Stimulated activated CD8-positive, alpha-beta memory T cell treated with anti-CD3 and anti-CD28 coated beads, Interleukin-7, amount 100 ng/mL, for 1 hour (primary cell): Measurements from ENCODE around the gene FBLN1.
"Not testable (repeated sequence)": the region's sequence is repeated elsewhere in the genome, so short reads cannot be mapped to it uniquely, and the experiment has no call there.

Experiments
- DNase-seq, 2 donors: peaks; one replicate each; pipeline ENCODE4 v3.0.0-alpha.2; 2020; ENCODE audit warnings: low read depth in 2 of 2

FBLN1 gene

DNA sequence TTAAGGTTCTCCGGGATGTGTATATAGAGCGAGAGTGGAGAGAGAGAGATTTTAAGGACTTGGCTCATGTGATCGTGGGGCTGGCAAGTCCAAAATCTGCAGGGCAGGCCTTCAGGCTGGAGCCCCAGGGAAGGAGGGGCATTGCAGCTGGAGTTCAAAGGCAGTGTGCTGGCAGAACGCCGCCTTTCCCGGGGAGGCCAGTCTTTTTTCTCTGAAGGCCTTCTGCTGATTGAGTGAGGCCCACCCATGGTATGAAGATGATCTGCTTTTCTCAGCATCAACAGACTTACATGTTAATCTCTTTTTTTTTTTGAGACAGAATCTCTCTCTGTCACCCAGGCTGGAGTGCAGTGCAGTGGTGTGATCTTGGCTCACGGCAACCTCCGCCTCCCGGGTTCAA is 25.4 kb downstream of the FBLN1 start:
- no peak for DNase-seq

- DNase-seq = no peak
Measured at GRCh38 chr22:45529105-45529504, 26.4 kb downstream of the FBLN1 start.

DNA sequence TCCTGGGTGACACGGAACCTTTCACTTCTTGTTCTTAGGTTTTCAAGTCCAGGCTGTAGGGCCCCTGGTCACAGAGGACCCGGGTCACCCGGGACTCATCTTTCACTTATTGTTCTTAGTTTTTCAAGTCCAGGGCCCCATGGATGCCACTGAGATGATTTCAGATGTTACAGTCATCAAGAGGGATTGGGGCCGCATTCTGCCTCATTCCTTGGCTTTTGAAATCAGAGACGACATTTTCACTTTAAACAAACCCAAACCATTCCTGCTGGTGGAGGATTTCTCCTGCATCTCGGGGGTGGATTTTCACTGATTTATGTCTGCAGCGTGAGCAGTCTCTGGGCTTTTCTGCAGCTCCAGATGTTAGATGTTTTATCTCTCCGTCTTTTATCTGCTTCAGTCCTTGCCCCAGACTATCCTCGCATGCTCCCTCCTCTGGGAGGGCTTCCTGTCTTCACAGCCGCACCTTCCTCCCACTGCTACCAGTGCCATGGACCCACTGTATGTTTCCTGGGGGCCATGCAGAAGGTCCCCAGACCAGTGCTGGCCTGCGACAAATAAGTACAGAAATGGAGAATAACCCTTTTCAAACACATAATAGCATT is 27.4 kb downstream of the FBLN1 start:
- DNase-seq = no peak

GRCh38 chr22:45531441-45532234 is 29.0 kb downstream of the FBLN1 start:
- DNase-seq = no peak

GRCh38 chr22:45532235-45532631 is 29.6 kb downstream of the FBLN1 start:
- DNase-seq = no peak

DNA sequence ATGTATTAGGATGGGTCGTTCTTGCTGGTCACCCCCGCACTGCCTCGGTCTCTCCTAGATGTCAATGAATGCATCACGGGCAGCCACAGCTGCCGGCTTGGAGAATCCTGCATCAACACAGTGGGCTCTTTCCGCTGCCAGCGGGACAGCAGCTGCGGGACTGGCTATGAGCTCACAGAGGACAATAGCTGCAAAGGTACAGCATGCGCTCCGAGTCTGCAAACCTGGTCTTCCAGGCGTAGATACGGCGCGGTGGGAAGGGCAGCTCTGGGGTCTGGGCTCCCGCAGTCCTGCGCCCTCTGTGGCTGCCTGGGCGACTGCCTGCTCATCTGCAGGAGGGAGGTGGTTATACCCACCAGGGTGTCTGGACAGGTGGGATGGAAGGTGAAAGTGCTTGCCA is 31.0 kb downstream of the FBLN1 start:
- DNase-seq = no peak

- DNase-seq = no peak
Measured at GRCh38 chr22:45534339-45535192, 31.9 kb downstream of the FBLN1 start.

DNA sequence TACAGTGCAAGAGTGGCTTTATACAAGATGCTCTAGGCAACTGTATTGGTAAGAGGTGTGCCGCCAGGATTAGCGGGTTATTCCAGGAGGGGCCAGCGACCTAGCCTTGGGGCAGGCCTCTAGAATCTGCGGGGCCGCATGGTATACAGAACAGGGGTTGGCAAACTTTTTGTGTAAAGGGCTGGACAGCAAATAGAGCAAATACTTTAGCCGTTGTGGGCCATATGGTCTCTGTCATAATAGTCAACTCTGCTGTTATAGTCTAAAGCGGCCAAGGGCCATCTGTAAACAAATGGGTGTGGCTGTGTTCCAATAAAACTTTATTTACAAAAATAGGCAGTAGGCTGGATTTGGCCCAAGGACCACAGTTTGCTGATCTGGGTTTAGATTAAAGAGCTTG is 32.6 kb downstream of the FBLN1 start:
- DNase-seq = no peak

DNA sequence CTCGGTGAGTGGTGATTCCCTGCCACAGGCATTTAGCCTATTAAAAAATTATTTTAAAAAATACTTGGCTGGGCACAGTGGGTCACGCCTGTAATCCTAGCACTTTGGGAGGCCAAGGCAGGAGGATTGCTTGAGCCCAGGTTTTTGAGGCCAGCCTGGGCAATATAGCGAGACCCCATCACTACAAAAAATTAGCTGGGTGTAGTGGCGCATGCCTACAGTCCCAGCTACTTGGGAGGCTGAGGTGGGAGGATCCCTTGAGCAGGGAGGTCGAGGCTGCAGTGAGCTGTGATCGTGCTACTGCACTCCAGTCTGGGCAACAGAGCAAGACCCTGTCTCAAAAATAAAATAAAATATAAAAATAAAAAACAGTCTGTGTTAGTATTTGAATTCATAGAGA is 33.2 kb downstream of the FBLN1 start:
- not testable (repeated sequence) for DNase-seq

DNA sequence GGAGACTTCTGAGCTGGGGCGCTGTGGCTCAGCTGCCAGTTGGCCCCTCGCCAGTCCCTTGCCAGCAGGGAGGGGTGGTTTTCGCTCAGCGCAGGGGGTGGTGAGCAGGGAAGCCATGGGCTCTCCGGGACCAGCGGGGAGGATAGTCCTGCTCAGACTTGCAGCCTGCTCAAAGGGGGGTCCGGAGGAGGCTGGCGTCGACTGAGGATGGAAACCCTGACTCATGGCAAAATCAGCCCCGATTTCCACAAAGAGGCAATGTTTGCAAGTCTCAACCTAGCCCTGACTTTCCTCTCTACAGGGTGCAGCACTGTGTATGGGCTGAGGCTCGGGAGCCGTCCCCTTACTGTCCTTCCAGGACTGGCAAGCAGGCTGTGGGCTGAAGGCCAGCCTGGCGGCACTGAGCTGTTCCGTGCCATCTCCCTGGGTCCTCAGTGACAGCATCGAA is 35.1 kb downstream of the FBLN1 start:
- DNase-seq = no peak

GRCh38 chr22:45538281-45538680 is 35.6 kb downstream of the FBLN1 start:
- DNase-seq = no peak

- DNase-seq = no peak
Measured at GRCh38 chr22:45540122-45540521, 37.4 kb downstream of the FBLN1 start.

DNA sequence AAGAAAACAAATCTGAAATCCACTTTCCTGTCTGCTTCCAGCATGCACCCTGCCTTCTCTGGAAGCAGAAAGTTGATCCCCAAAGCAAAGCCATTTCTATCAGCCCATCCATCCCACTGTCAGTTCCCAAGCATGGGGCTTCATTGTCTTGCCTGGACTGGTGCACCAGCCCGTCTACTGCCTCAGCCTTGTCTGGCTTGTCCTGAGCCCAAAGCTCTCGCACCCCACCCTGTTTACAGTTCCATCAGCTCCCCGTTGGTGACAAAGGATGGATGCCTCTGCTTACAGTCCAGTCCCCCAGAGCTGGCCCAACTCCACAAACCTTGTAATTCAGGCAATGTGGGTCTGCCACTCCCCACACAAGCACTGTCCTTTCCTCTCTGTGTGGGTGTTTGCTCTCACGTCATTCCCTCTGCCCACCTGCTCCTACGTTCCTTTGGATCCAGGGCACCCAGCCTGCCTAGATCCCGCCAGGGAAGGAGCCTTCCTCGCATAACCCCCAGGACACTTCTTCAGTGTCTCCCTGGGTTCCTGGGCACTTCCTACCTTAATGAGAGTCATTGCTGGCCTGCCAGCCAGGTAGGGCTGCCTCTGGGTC is 38.8 kb downstream of the FBLN1 start:
- DNase-seq = no peak

GRCh38 chr22:45542001-45542520 is 39.4 kb downstream of the FBLN1 start:
- no peak for DNase-seq

DNA sequence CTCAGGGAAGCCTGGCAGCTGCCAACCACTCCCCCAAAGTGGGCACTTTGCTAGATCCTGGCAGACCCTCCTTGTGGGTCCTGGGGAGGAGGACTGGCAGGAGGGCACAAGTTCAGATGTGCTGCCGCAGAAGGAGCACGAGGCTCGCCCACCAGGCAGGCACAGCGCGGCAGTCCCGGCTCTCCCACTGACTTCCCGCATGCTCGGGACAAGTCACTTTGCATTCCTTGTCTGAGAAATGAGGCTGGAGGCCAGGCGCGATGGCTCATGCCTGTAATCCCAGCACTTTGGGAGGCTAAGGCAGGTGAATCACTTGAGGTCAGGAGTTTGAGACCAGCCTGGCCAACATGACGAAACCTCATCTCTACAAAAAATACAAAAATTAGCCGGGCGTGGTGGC is 40.1 kb downstream of the FBLN1 start:
- not testable (repeated sequence) for DNase-seq

- DNase-seq = no peak
Measured at GRCh38 chr22:45543243-45543642, 40.6 kb downstream of the FBLN1 start.

- no peak for DNase-seq
Measured at GRCh38 chr22:45544588-45545170, 42.0 kb downstream of the FBLN1 start.

DNA sequence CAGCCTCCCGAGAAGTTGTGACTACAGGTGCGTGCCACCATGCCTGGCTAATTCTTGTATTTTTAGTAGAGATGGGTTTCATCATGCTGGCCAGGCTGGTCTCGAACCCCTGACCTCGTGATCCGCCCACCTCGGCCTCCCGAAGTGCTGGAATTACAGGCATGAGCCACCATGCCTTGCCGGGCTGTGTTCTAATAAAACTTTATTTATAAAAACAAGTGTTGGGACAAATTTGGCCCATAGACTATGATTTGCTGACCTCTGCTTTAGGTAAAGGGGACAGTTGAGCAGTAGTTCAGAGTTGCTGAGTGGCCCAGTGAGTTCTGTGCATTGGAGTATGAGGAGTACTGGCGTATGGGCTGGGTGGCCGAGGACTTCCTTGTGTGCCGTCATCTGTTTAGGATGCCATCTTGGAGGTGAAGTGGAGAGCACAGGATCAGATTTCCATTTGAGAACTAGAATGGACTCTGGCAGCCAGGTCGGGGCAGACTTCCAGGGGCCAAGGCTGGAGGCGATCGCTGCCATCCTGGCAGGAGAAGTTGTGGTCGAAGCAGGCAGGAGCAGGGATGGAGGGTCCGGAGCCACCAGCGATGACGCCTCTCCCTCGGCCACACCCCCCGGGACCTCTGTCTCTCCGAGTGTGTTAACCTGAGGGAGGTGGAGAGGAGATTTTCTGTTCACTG is 43.8 kb downstream of the FBLN1 start:
- DNase-seq = no peak

GRCh38 chr22:45547016-45547345 is 44.3 kb downstream of the FBLN1 start:
- no peak for DNase-seq

GRCh38 chr22:45547731-45548130 is 45.0 kb downstream of the FBLN1 start:
- DNase-seq = no peak

DNA sequence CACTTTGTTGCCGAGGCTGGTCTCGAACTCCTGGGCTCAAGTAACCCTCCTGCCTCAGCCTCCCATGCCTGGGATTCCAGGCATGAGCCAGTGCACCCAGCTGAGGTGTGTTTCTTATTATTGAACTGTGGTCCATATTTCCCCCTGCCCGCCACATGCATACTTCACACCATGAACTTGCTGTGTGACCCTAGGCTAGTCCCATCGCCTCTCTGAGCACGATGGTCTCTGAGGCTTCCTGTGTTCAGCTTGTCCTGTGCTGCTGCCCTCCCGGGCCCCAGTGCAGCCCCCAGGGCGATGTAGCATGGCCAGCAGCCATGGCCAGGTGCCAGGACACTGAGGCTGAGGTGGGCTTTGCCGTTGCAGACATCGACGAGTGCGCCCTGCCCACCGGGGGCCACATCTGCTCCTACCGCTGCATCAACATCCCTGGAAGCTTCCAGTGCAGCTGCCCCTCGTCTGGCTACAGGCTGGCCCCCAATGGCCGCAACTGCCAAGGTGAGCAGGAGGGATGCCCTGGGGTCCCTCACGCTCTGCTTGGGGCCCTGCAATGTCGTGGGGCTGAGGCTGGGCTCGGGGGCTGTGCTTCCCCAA is 45.7 kb downstream of the FBLN1 start:
- DNase-seq = no peak
